Measurements from ENCODE around the gene N4BP2L1. TPM values are rescaled to one million over a fixed set of nuclear protein-coding genes. Genes with fewer than 3 reads are reported as not detected.

The N4BP2L1 gene
- total RNA-seq, 2 donors from 2014 or later: 4.8 to 10.3 TPM

DNA sequence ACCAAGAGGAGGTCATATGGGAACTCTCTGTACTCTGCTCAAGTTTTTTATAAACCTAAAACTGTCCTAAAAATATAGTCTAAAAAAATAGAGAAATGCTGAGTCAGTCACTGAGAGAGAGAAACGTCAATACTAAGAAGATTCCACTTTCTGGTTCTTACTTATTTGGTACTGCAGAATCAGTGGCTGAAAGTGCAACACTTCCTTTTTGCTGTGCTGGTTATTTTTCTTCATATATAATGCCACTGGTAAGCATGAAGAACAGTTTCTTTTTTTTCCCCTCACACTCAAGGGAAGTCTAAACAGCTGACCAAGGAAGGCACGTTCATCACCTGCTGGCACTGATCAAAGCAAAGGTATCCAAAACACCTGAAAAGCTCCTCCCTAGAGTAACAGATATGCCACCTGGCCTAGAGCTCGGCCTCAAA, 44.3 kb upstream of the N4BP2L1 start:
- no peak overlapping the region for H3K27ac ChIP-seq
- no peaks in the 10 kb centered on the region for H3K4me1 ChIP-seq
- no peaks in the 10 kb centered on the region for H3K36me3 ChIP-seq
- TF ChIP-seq, protein P1, sequence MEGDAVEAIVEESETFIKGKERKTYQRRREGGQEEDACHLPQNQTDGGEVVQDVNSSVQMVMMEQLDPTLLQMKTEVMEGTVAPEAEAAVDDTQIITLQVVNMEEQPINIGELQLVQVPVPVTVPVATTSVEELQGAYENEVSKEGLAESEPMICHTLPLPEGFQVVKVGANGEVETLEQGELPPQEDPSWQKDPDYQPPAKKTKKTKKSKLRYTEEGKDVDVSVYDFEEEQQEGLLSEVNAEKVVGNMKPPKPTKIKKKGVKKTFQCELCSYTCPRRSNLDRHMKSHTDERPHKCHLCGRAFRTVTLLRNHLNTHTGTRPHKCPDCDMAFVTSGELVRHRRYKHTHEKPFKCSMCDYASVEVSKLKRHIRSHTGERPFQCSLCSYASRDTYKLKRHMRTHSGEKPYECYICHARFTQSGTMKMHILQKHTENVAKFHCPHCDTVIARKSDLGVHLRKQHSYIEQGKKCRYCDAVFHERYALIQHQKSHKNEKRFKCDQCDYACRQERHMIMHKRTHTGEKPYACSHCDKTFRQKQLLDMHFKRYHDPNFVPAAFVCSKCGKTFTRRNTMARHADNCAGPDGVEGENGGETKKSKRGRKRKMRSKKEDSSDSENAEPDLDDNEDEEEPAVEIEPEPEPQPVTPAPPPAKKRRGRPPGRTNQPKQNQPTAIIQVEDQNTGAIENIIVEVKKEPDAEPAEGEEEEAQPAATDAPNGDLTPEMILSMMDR (IDR thresholded peaks at IDR 0.05): no peak
- H3K27me3 ChIP-seq: no peaks in the 10 kb centered on the region
- intact Hi-C loops (cut with DNase I): no loop called here
- no peaks in the 10 kb centered on the region for H3K9me3 ChIP-seq
- H3K4me3 ChIP-seq: no peak overlapping the region
- no peak for DNase-seq
- H3K9ac ChIP-seq (ENCODE audit: low read depth in 2 of 2, low read length in 2 of 2): no peak overlapping the region

DNA sequence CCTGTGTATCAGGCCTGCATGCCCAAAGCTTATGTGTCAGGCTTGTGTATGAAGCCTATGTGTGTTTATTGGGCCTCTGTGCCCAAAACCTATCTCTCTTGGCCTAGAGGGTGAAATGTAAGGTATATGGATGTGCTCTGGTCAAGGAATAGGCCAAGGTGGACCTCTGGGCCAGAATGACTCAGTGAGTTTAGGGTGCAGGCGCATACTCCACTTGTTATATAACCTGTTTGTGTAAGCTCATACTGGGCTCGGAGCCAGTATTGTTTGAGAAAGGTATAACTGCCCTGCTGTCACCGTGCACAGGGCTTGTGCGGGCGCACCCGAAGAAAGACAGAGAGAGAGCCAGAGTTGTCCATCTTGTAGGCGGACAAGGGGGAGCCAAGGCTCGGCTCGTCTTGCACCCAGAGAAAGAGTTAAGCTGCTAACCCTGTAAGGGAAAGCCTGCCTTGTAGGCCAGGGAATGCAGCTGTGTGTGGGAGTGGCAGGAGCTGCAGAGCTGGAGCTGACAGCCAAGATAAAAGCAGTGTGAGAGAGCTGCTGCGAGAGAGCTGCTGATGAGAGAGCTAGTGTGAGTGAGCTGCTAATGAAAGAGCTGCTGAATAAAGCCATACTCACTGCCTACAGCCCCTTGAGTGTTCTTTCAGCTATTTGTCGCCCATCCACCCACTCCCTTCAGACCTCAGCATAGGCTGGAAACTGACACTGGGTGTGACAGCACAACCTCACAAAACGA, 43.4 kb upstream of the N4BP2L1 start:
- H3K36me3 ChIP-seq: no peaks in the 10 kb centered on the region
- TF ChIP-seq, protein P1 (IDR thresholded peaks at IDR 0.05): no peak
- no peak for DNase-seq
- H3K9me3 ChIP-seq: no peaks in the 10 kb centered on the region
- H3K27me3 ChIP-seq: no peaks in the 10 kb centered on the region
- no peaks in the 10 kb centered on the region for H3K4me1 ChIP-seq
- H3K4me3 ChIP-seq: no peak overlapping the region
- intact Hi-C loops (cut with DNase I): no loop called here
- H3K9ac ChIP-seq (ENCODE audit: low read depth in 2 of 2, low read length in 2 of 2): no peak overlapping the region
- no peak overlapping the region for H3K27ac ChIP-seq

DNA sequence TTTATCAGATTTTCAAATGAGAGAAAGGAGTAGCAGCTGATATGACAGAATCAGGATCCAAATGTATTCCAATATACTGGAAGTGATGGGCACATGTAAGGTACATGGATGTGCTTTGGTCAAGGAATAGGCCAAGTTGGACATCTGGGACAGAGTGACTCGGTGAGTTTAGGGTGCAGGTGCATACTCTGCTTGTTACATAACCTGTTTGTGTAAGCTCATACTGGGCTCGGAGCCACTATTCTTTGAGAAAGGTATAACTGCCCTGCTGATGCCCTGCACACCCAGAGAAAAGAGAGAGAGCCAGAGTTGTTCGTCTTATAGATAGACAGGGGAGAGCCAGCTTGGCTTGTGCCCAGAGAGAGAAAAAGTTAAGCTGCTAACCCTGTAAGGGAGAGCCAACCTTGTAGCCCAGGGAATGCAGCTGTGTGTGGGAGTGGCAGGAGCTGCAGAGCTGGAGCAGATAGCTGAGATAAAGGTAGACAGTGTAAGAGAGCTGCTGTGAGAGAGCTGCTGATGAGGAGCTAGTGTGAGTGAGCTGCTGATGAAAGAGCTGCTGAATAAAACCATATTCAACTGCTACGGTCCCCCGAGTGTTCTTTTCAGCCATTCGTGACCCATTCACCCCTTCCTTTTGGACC, 40.7 kb upstream of the N4BP2L1 start:
- Histone ChIP-seq H3K9me3 (no peaks in the 10 kb centered on the region), H3K9ac (ENCODE audit: low read depth in 2 of 2, low read length in 2 of 2) (no peak overlapping the region), H3K27me3 (no peaks in the 10 kb centered on the region), H3K27ac (no peak overlapping the region), H3K4me3 (no peak overlapping the region), H3K36me3 (no peaks in the 10 kb centered on the region), H3K4me1 (no peaks in the 10 kb centered on the region)
- intact Hi-C loops (cut with DNase I): no loop called here
- DNase-seq: no peak
- TF ChIP-seq, protein P1 (IDR thresholded peaks at IDR 0.05): no peak

DNA sequence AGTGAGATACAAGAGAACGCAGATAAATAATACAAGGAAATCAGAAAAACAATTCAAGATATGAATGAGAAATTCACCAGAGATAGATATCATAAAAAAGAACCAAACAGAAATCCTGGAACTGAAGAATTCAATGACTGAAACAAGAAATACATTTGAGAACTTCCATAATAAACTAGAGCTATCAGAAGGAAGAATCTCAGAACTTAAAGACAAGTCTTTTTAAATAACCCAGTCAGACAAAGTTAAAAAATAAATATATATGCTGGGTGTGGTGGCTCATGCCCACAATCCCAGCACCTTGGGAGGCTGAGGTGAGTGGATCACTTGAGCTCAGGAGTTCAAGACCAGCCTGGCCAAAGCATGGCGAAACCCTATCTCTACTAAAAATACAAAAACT, 28.7 kb upstream of the N4BP2L1 start:
- intact Hi-C loops (cut with DNase I): no loop called here
- no peaks in the 10 kb centered on the region for H3K4me1 ChIP-seq
- no peak overlapping the region for H3K4me3 ChIP-seq
- H3K9ac ChIP-seq (ENCODE audit: low read depth in 2 of 2, low read length in 2 of 2): no peak overlapping the region
- TF ChIP-seq, protein P1 (IDR thresholded peaks at IDR 0.05): no peak
- H3K27ac ChIP-seq: no peak overlapping the region
- H3K36me3 ChIP-seq: no peaks in the 10 kb centered on the region
- no peak for DNase-seq
- no peaks in the 10 kb centered on the region for H3K9me3 ChIP-seq
- no peaks in the 10 kb centered on the region for H3K27me3 ChIP-seq

DNA sequence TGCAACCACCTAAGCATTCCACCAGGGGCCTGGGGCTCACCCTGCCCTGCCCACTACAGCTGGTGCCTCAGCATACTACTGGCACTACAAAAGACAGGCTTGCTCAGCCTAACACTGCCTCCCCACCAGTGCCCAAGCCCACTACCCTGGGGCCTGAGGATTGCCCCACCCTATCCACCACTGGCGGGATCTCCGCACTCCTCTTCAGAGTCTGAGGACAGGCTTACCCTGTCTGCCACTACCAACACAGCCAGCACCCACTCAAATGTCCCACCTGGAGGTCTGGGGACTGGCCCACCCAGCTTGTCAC, 27.6 kb upstream of the N4BP2L1 start:
- Histone ChIP-seq H3K36me3 (no peaks in the 10 kb centered on the region), H3K27ac (no peak overlapping the region), H3K9ac (ENCODE audit: low read depth in 2 of 2, low read length in 2 of 2) (no peak overlapping the region), H3K4me1 (no peaks in the 10 kb centered on the region), H3K9me3 (no peaks in the 10 kb centered on the region), H3K27me3 (no peaks in the 10 kb centered on the region), H3K4me3 (no peak overlapping the region)
- intact Hi-C loops (cut with DNase I): no loop called here
- TF ChIP-seq, protein P1 (IDR thresholded peaks at IDR 0.05): no peak
- DNase-seq: no peak

All from colonic mucosa (tissue), 4 donors.